ENCODE data around the gene TLCD1. TPM values are rescaled to one million over a fixed set of nuclear protein-coding genes. Genes with fewer than 3 reads are reported as not detected.
A peak's percentile ranks its signal among the peaks of the same experiment; 100 is the strongest.

The TLCD1 gene
- total and polyA plus RNA-seq, 10 of the 15 experiments (the other 5 are each of a cell fraction or from before 2014, with no cell fraction given), result 2.9 to 19.8 (median 7.7) TPM

GRCh38 chr17:28714281-28714680, 11.8 kb downstream of the TLCD1 start:
- ChIA-PET SMC1A (ENCODE audit: uncharacterized antibody, unreplicated experiment) (no interaction called here), POLR2A (no interaction called here), RAD21 (ENCODE audit: unreplicated experiment) (no interaction called here), CTCF (interaction anchor here (0.7 kb wide), 2 partner anchors 13 to 52 kb away, joined by 3 read pairs; no protein-coding TSS in a partner anchor)
- H3K36me3 ChIP-seq (ENCODE audit: control insufficient read depth in 2 of 2, insufficient read depth in 2 of 2, low read length in 1 of 2), result no peaks in the 10 kb centered on the region; a peak in 1 of 4 replicates
- in situ Hi-C loops (cut with MboI) (no loop called here), intact Hi-C loops (cut with micrococcal nuclease; ENCODE audit: unreplicated experiment) (loop anchor here (10.0 kb wide), 1 partner anchor 159 kb away; the partner anchor contains the start of gene UNC119)
- DNase-seq (ENCODE audit: low read depth, low spot score) (no peak), FAIRE-seq (no peak), ATAC-seq (no peak)
- H3K4me3 ChIP-seq, result no peak overlapping the region
- 8% methylated on average over 3 of the region's 3 CpGs for WGBS (ENCODE audit: insufficient coverage, insufficient replicate concordance, low lambda C conversion rate, missing lambda C conversion rate)
- no peak overlapping the region for H3K4me2 ChIP-seq (ENCODE audit: control insufficient read depth, insufficient read depth)
- H3K79me2 ChIP-seq (ENCODE audit: control insufficient read depth, insufficient read depth, low read length), result peaks cover 4% of the 10 kb centered on the region; the same call in 1 of the 2 replicates
- H4K20me1 ChIP-seq (ENCODE audit: control insufficient read depth, insufficient read depth), result no peaks in the 10 kb centered on the region
- no peak overlapping the region for H3K9ac ChIP-seq (ENCODE audit: control insufficient read depth, insufficient read depth, low read length)
- no TSS peak for BruUV-seq (replicated peaks)
- H3K4me1 ChIP-seq (ENCODE audit: control insufficient read depth, insufficient read depth, low read length), result peaks cover 14% of the 10 kb centered on the region
- no peaks in the 10 kb centered on the region for H3K9me3 ChIP-seq (replicated peaks; ENCODE audit: control insufficient read depth, insufficient read depth, low read length)
- TF ChIP-seq CTCF (IDR thresholded peaks at IDR 0.05 in 2 of 3, conservative IDR thresholded peaks at IDR 0.05 in 1 of 3; ENCODE audit: control insufficient read depth in 2 of 3, extremely low read depth in 1 of 3, insufficient read depth in 1 of 3, low read depth in 3 of 3, low read length in 3 of 3) (peak in 2 of 3 experiments; percentile 10 to 13; a peak in 1 of 6 replicates), WRNIP1 (IDR thresholded peaks at IDR 0.05; ENCODE audit: borderline replicate concordance, low read depth, low read length) (no peak)
- no peak overlapping the region for H2AFZ ChIP-seq (ENCODE audit: control insufficient read depth, low read depth, low read length)
- H3K27me3 ChIP-seq (replicated peaks in 1 of 2; ENCODE audit: control insufficient read depth in 2 of 2, insufficient read depth in 2 of 2, low read length in 1 of 2), result no peaks in the 10 kb centered on the region
- H3K27ac ChIP-seq (ENCODE audit: control insufficient read depth, insufficient read depth), result no peak overlapping the region

All from GM12878 (cell line).